Measurements from ENCODE around the gene PLA2G4A.

The PLA2G4A gene

GRCh38 chr1:186875896-186876835, 47.4 kb downstream of the PLA2G4A start:
- 91% methylated on average over 11 of the region's 12 CpGs for WGBS
- no peaks in the 10 kb centered on the region for H3K36me3 ChIP-seq (ENCODE audit: insufficient read depth, low read length)
- H3K4me1 ChIP-seq (ENCODE audit: insufficient read depth, low read length), result peaks cover 23% of the 10 kb centered on the region
- no peak overlapping the region for H3K4me3 ChIP-seq (ENCODE audit: low read length)
- no peaks in the 10 kb centered on the region for H3K27me3 ChIP-seq (ENCODE audit: insufficient read depth, low read length)
- no peak overlapping the region for H3K9ac ChIP-seq (ENCODE audit: low read depth, low read length)
- no peaks in the 10 kb centered on the region for H3K9me3 ChIP-seq (ENCODE audit: insufficient read depth, low read depth, low read length)
- H3K27ac ChIP-seq (ENCODE audit: low read depth, low read length), result no peak overlapping the region

GRCh38 chr1:186878356-186878755, 49.6 kb downstream of the PLA2G4A start:
- H3K9ac ChIP-seq (ENCODE audit: low read depth, low read length), result no peak overlapping the region
- peaks cover 18% of the 10 kb centered on the region; the same call in 1 of the 2 replicates for H3K4me1 ChIP-seq (ENCODE audit: insufficient read depth, low read length)
- no peaks in the 10 kb centered on the region for H3K36me3 ChIP-seq (ENCODE audit: insufficient read depth, low read length)
- H3K27me3 ChIP-seq (ENCODE audit: insufficient read depth, low read length), result no peaks in the 10 kb centered on the region
- no peak overlapping the region for H3K27ac ChIP-seq (ENCODE audit: low read depth, low read length)
- no peak overlapping the region for H3K4me3 ChIP-seq (ENCODE audit: low read length)
- 87% methylated on average over 2 of the region's 2 CpGs for WGBS
- H3K9me3 ChIP-seq (ENCODE audit: insufficient read depth, low read depth, low read length), result no peaks in the 10 kb centered on the region

GRCh38 chr1:186880982-186881381, 52.2 kb downstream of the PLA2G4A start:
- H3K4me3 ChIP-seq (ENCODE audit: low read length), result no peak overlapping the region
- no peaks in the 10 kb centered on the region for H3K36me3 ChIP-seq (ENCODE audit: insufficient read depth, low read length)
- H3K4me1 ChIP-seq (ENCODE audit: insufficient read depth, low read length), result peaks cover 9% of the 10 kb centered on the region; the same call in 1 of the 2 replicates
- no peaks in the 10 kb centered on the region for H3K9me3 ChIP-seq (ENCODE audit: insufficient read depth, low read depth, low read length)
- no peak overlapping the region for H3K9ac ChIP-seq (ENCODE audit: low read depth, low read length)
- WGBS, result 88% methylated on average over 1 of the region's 1 CpG
- H3K27me3 ChIP-seq (ENCODE audit: insufficient read depth, low read length), result no peaks in the 10 kb centered on the region
- H3K27ac ChIP-seq (ENCODE audit: low read depth, low read length), result no peak overlapping the region

- WGBS, result 92% methylated on average over 5 of the region's 6 CpGs
Observed at GRCh38 chr1:186882372-186883134, 53.8 kb downstream of the PLA2G4A start.

GRCh38 chr1:186884251-186884650, 55.5 kb downstream of the PLA2G4A start:
- peaks cover 9% of the 10 kb centered on the region; the same call in 1 of the 2 replicates for H3K4me1 ChIP-seq (ENCODE audit: insufficient read depth, low read length)
- 98% methylated on average over 1 of the region's 1 CpG for WGBS

More at GRCh38 chr1:186882372-186883134, 53.8 kb downstream of the PLA2G4A start:
- Histone ChIP-seq H3K9me3 (ENCODE audit: insufficient read depth, low read depth, low read length) (no peaks in the 10 kb centered on the region), H3K27ac (ENCODE audit: low read depth, low read length) (no peak overlapping the region), H3K27me3 (ENCODE audit: insufficient read depth, low read length) (no peaks in the 10 kb centered on the region), H3K4me3 (ENCODE audit: low read length) (no peak overlapping the region), H3K4me1 (ENCODE audit: insufficient read depth, low read length) (peaks cover 9% of the 10 kb centered on the region; the same call in 1 of the 2 replicates), H3K9ac (ENCODE audit: low read depth, low read length) (no peak overlapping the region), H3K36me3 (ENCODE audit: insufficient read depth, low read length) (no peaks in the 10 kb centered on the region)

GRCh38 chr1:186887203-186887602, 58.5 kb downstream of the PLA2G4A start:
- WGBS, result 91% methylated on average over 2 of the region's 2 CpGs
- peaks cover 9% of the 10 kb centered on the region; the same call in 1 of the 2 replicates for H3K4me1 ChIP-seq (ENCODE audit: insufficient read depth, low read length)
- H3K9me3 ChIP-seq (ENCODE audit: insufficient read depth, low read depth, low read length), result no peaks in the 10 kb centered on the region
- no peaks in the 10 kb centered on the region for H3K27me3 ChIP-seq (ENCODE audit: insufficient read depth, low read length)
- H3K9ac ChIP-seq (ENCODE audit: low read depth, low read length), result no peak overlapping the region
- no peak overlapping the region for H3K4me3 ChIP-seq (ENCODE audit: low read length)
- no peak overlapping the region for H3K27ac ChIP-seq (ENCODE audit: low read depth, low read length)
- H3K36me3 ChIP-seq (ENCODE audit: insufficient read depth, low read length), result no peaks in the 10 kb centered on the region

More at GRCh38 chr1:186884251-186884650, 55.5 kb downstream of the PLA2G4A start:
- Histone ChIP-seq H3K36me3 (ENCODE audit: insufficient read depth, low read length) (no peaks in the 10 kb centered on the region), H3K27me3 (ENCODE audit: insufficient read depth, low read length) (no peaks in the 10 kb centered on the region), H3K4me3 (ENCODE audit: low read length) (no peak overlapping the region), H3K9me3 (ENCODE audit: insufficient read depth, low read depth, low read length) (no peaks in the 10 kb centered on the region), H3K27ac (ENCODE audit: low read depth, low read length) (no peak overlapping the region), H3K9ac (ENCODE audit: low read depth, low read length) (no peak overlapping the region)

GRCh38 chr1:186888367-186888766, 59.6 kb downstream of the PLA2G4A start:
- Histone ChIP-seq H3K4me1 (ENCODE audit: insufficient read depth, low read length) (no peaks in the 10 kb centered on the region), H3K9ac (ENCODE audit: low read depth, low read length) (no peak overlapping the region)
- 100% methylated on average over 1 of the region's 2 CpGs for WGBS

GRCh38 chr1:186892936-186893335, 64.2 kb downstream of the PLA2G4A start:
- Histone ChIP-seq H3K4me3 (ENCODE audit: low read length) (no peak overlapping the region), H3K36me3 (ENCODE audit: insufficient read depth, low read length) (no peaks in the 10 kb centered on the region), H3K27me3 (ENCODE audit: insufficient read depth, low read length) (no peaks in the 10 kb centered on the region), H3K9ac (ENCODE audit: low read depth, low read length) (no peak overlapping the region), H3K9me3 (ENCODE audit: insufficient read depth, low read depth, low read length) (no peaks in the 10 kb centered on the region), H3K27ac (ENCODE audit: low read depth, low read length) (no peak overlapping the region), H3K4me1 (ENCODE audit: insufficient read depth, low read length) (no peaks in the 10 kb centered on the region)

More at GRCh38 chr1:186888367-186888766, 59.6 kb downstream of the PLA2G4A start:
- no peak overlapping the region for H3K27ac ChIP-seq (ENCODE audit: low read depth, low read length)
- no peaks in the 10 kb centered on the region for H3K9me3 ChIP-seq (ENCODE audit: insufficient read depth, low read depth, low read length)
- H3K4me3 ChIP-seq (ENCODE audit: low read length), result no peak overlapping the region
- H3K27me3 ChIP-seq (ENCODE audit: insufficient read depth, low read length), result no peaks in the 10 kb centered on the region
- no peaks in the 10 kb centered on the region for H3K36me3 ChIP-seq (ENCODE audit: insufficient read depth, low read length)

- Histone ChIP-seq H3K27ac (ENCODE audit: low read depth, low read length) (no peak overlapping the region), H3K9me3 (ENCODE audit: insufficient read depth, low read depth, low read length) (no peaks in the 10 kb centered on the region), H3K27me3 (ENCODE audit: insufficient read depth, low read length) (no peaks in the 10 kb centered on the region), H3K4me1 (ENCODE audit: insufficient read depth, low read length) (no peaks in the 10 kb centered on the region), H3K36me3 (ENCODE audit: insufficient read depth, low read length) (no peaks in the 10 kb centered on the region), H3K4me3 (ENCODE audit: low read length) (no peak overlapping the region), H3K9ac (ENCODE audit: low read depth, low read length) (no peak overlapping the region)
Observed at GRCh38 chr1:186894415-186894814, 65.7 kb downstream of the PLA2G4A start.

GRCh38 chr1:186896211-186896610, 67.5 kb downstream of the PLA2G4A start:
- H3K9ac ChIP-seq (ENCODE audit: low read depth, low read length), result no peak overlapping the region
- H3K4me3 ChIP-seq (ENCODE audit: low read length), result no peak overlapping the region
- H3K27ac ChIP-seq (ENCODE audit: low read depth, low read length), result no peak overlapping the region; the same call in 1 of the 2 replicates
- H3K4me1 ChIP-seq (ENCODE audit: insufficient read depth, low read length), result no peaks in the 10 kb centered on the region
- H3K36me3 ChIP-seq (ENCODE audit: insufficient read depth, low read length), result no peaks in the 10 kb centered on the region
- H3K27me3 ChIP-seq (ENCODE audit: insufficient read depth, low read length), result no peaks in the 10 kb centered on the region
- WGBS, result 88% methylated on average over 1 of the region's 1 CpG
- H3K9me3 ChIP-seq (ENCODE audit: insufficient read depth, low read depth, low read length), result no peaks in the 10 kb centered on the region

- H3K36me3 ChIP-seq (ENCODE audit: insufficient read depth, low read length), result no peaks in the 10 kb centered on the region
- no peaks in the 10 kb centered on the region for H3K9me3 ChIP-seq (ENCODE audit: insufficient read depth, low read depth, low read length)
- no peak overlapping the region for H3K4me3 ChIP-seq (ENCODE audit: low read length)
- 97% methylated on average over 3 of the region's 3 CpGs for WGBS
- H3K4me1 ChIP-seq (ENCODE audit: insufficient read depth, low read length), result no peaks in the 10 kb centered on the region
- H3K9ac ChIP-seq (ENCODE audit: low read depth, low read length), result no peak overlapping the region
- H3K27me3 ChIP-seq (ENCODE audit: insufficient read depth, low read length), result no peaks in the 10 kb centered on the region
- no peak overlapping the region for H3K27ac ChIP-seq (ENCODE audit: low read depth, low read length)
Observed at GRCh38 chr1:186897008-186897407, 68.3 kb downstream of the PLA2G4A start.
